ENCODE results near the gene PPFIBP1. TPM values are rescaled to one million over a fixed set of nuclear protein-coding genes. Genes with fewer than 3 reads are reported as not detected.

Gene PPFIBP1
- total and polyA plus RNA-seq, 2 of the 13 experiments (the other 11 are each of a cell fraction or from before 2014, with no cell fraction given), result 16.2 to 21.8 TPM

GRCh38 chr12:27549801-27550652 lies 26.0 kb downstream of the PPFIBP1 start (continued):
- TF ChIP-seq CEBPZ (IDR thresholded peaks at IDR 0.05; ENCODE audit: low read length), result no peak
- no peak; the same call in 1 of the 2 replicates for TF ChIP-seq CREB1 (IDR thresholded peaks at IDR 0.05)
- TF ChIP-seq CREB1 (CRISPR knock-in tag; IDR thresholded peaks at IDR 0.05), result peak; percentile 62; the same call in 1 of the 2 replicates
- TF ChIP-seq SP4 (CRISPR knock-in tag; IDR thresholded peaks at IDR 0.05), result no peak; the same call in 1 of the 2 replicates
- TF ChIP-seq FOXK1 (CRISPR knock-in tag; IDR thresholded peaks at IDR 0.05; ENCODE audit: borderline replicate concordance, low read depth), result peak; percentile 91; the same call in 1 of the 2 replicates
- TF ChIP-seq KLF12 (CRISPR knock-in tag; IDR thresholded peaks at IDR 0.05; ENCODE audit: borderline replicate concordance), result peak; percentile 58; the same call in 1 of the 2 replicates
- TF ChIP-seq ZMYM3 (CRISPR knock-in tag; IDR thresholded peaks at IDR 0.05), result peak; percentile 92
- TF ChIP-seq ZNF224 (CRISPR knock-in tag; IDR thresholded peaks at IDR 0.05), result no peak; the same call in 1 of the 2 replicates
- TF ChIP-seq ZNF703 (CRISPR knock-in tag; IDR thresholded peaks at IDR 0.05; ENCODE audit: borderline replicate concordance), result no peak
- peak; percentile 92 for TF ChIP-seq ASH2L (IDR thresholded peaks at IDR 0.05; ENCODE audit: insufficient read length, low read depth, low read length)
- TF ChIP-seq RBAK (CRISPR knock-in tag; IDR thresholded peaks at IDR 0.05), result no peak
- TF ChIP-seq ZNF3 (CRISPR knock-in tag; IDR thresholded peaks at IDR 0.05), result no peak
- TF ChIP-seq TAF15 (IDR thresholded peaks at IDR 0.05; ENCODE audit: low read depth, low read length, poor library complexity, severe bottlenecking), result no peak
- peak; percentile 94 for TF ChIP-seq BORCS8-MEF2B (CRISPR knock-in tag; IDR thresholded peaks at IDR 0.05)
- no peak for TF ChIP-seq SP140L (CRISPR knock-in tag; IDR thresholded peaks at IDR 0.05; ENCODE audit: borderline replicate concordance)
- peak; percentile 59; the same call in 1 of the 2 replicates for TF ChIP-seq ZNF253 (CRISPR knock-in tag; IDR thresholded peaks at IDR 0.05; ENCODE audit: borderline replicate concordance)
- peak; percentile 89 for TF ChIP-seq MTA1 (CRISPR knock-in tag; IDR thresholded peaks at IDR 0.05; ENCODE audit: borderline replicate concordance)
- TF ChIP-seq CREB3 (CRISPR knock-in tag; IDR thresholded peaks at IDR 0.05), result no peak
- TF ChIP-seq IKZF4 (CRISPR knock-in tag; IDR thresholded peaks at IDR 0.05; ENCODE audit: borderline replicate concordance, low read depth, not compliant biosample characterization), result no peak
- peak; percentile 86; the same call in 1 of the 2 replicates for TF ChIP-seq MIER2 (CRISPR knock-in tag; IDR thresholded peaks at IDR 0.05)
- no peak for TF ChIP-seq AKAP8 (CRISPR knock-in tag; IDR thresholded peaks at IDR 0.05)
- peak; percentile 38 for TF ChIP-seq CBX1 (IDR thresholded peaks at IDR 0.05; ENCODE audit: low read depth)
- TF ChIP-seq SRSF4 (IDR thresholded peaks at IDR 0.05; ENCODE audit: low read depth, low read length, poor library complexity, severe bottlenecking), result no peak
- TF ChIP-seq ZNF674 (CRISPR knock-in tag; IDR thresholded peaks at IDR 0.05; ENCODE audit: low read depth), result no peak
